GM12872 (cell line): Measurements from ENCODE around the gene ACOXL.

ENCODE experiments used
- CTCF ChIP-seq: IDR thresholded peaks from 3 replicates; pipeline ENCODE4 v1.5.1; 2011; ENCODE audit warnings: low read depth, mild to moderate bottlenecking, low read length, moderate library complexity; ENCODE audit not compliant: insufficient read depth

ACOXL gene

GRCh38 chr2:110878150-110878549 is 145.8 kb downstream of the ACOXL start:
- no peak for TF ChIP-seq CTCF

GRCh38 chr2:110881908-110882307 is 149.5 kb downstream of the ACOXL start:
- no peak for TF ChIP-seq CTCF

- TF ChIP-seq CTCF, result no peak
Measured at GRCh38 chr2:110883406-110883805, 151.0 kb downstream of the ACOXL start.

- no peak for TF ChIP-seq CTCF
Measured at GRCh38 chr2:110885256-110885655, 152.9 kb downstream of the ACOXL start.

GRCh38 chr2:110886826-110887573 is 154.6 kb downstream of the ACOXL start:
- no peak for TF ChIP-seq CTCF

GRCh38 chr2:110888411-110888810 is 156.0 kb downstream of the ACOXL start:
- no peak for TF ChIP-seq CTCF

- no peak for TF ChIP-seq CTCF
Measured at GRCh38 chr2:110891626-110892025, 159.3 kb downstream of the ACOXL start.
